ENCODE measurements around the gene FOXO3. TPM values are rescaled to one million over a fixed set of nuclear protein-coding genes. Genes with fewer than 3 reads are reported as not detected.

FOXO3 gene
- total RNA-seq, 1 experiment from 2014 or later, result 43.8 TPM

GRCh38 chr6:108644252-108644651 lies 83.5 kb downstream of the FOXO3 start:
- Histone ChIP-seq H3K9me3 (ENCODE audit: control insufficient read depth, insufficient read depth, low read depth, low read length) (no peaks in the 10 kb centered on the region), H3K27me3 (ENCODE audit: control insufficient read depth, insufficient read depth, low read length) (no peaks in the 10 kb centered on the region), H3K36me3 (ENCODE audit: control insufficient read depth, insufficient read depth, low read length) (no peaks in the 10 kb centered on the region), H3K4me1 (ENCODE audit: control insufficient read depth, insufficient read depth, low read length) (peaks cover 4% of the 10 kb centered on the region; the same call in 1 of the 2 replicates), H3K4me3 (ENCODE audit: low read depth in 2 of 2, low read length in 2 of 2) (no peak overlapping the region), H3K27ac (ENCODE audit: low read length) (no peak overlapping the region)
- in situ Hi-C loops (cut with HindIII; ENCODE audit: low pct_unique_long_range_greater_than_20kb, low sequenced_read_pairs) (no loop called here), intact Hi-C loops (cut with micrococcal nuclease; ENCODE audit: unreplicated experiment) (no loop called here)
- TF ChIP-seq TCF7L2 (IDR thresholded peaks at IDR 0.05; ENCODE audit: low read depth, low read length) (no peak), SIN3A (IDR thresholded peaks at IDR 0.05; ENCODE audit: borderline replicate concordance, insufficient read depth, low read depth, low read length) (no peak), POLR2AphosphoS5 (IDR thresholded peaks at IDR 0.05; ENCODE audit: low read depth, low read length) (no peak)
- TF ChIP-seq, protein P1, sequence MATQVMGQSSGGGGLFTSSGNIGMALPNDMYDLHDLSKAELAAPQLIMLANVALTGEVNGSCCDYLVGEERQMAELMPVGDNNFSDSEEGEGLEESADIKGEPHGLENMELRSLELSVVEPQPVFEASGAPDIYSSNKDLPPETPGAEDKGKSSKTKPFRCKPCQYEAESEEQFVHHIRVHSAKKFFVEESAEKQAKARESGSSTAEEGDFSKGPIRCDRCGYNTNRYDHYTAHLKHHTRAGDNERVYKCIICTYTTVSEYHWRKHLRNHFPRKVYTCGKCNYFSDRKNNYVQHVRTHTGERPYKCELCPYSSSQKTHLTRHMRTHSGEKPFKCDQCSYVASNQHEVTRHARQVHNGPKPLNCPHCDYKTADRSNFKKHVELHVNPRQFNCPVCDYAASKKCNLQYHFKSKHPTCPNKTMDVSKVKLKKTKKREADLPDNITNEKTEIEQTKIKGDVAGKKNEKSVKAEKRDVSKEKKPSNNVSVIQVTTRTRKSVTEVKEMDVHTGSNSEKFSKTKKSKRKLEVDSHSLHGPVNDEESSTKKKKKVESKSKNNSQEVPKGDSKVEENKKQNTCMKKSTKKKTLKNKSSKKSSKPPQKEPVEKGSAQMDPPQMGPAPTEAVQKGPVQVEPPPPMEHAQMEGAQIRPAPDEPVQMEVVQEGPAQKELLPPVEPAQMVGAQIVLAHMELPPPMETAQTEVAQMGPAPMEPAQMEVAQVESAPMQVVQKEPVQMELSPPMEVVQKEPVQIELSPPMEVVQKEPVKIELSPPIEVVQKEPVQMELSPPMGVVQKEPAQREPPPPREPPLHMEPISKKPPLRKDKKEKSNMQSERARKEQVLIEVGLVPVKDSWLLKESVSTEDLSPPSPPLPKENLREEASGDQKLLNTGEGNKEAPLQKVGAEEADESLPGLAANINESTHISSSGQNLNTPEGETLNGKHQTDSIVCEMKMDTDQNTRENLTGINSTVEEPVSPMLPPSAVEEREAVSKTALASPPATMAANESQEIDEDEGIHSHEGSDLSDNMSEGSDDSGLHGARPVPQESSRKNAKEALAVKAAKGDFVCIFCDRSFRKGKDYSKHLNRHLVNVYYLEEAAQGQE (IDR thresholded peaks at IDR 0.05; ENCODE audit: insufficient read depth in 1 of 2, low read depth in 2 of 2, low read length in 1 of 2), result no peak
- TF ChIP-seq, protein P2, sequence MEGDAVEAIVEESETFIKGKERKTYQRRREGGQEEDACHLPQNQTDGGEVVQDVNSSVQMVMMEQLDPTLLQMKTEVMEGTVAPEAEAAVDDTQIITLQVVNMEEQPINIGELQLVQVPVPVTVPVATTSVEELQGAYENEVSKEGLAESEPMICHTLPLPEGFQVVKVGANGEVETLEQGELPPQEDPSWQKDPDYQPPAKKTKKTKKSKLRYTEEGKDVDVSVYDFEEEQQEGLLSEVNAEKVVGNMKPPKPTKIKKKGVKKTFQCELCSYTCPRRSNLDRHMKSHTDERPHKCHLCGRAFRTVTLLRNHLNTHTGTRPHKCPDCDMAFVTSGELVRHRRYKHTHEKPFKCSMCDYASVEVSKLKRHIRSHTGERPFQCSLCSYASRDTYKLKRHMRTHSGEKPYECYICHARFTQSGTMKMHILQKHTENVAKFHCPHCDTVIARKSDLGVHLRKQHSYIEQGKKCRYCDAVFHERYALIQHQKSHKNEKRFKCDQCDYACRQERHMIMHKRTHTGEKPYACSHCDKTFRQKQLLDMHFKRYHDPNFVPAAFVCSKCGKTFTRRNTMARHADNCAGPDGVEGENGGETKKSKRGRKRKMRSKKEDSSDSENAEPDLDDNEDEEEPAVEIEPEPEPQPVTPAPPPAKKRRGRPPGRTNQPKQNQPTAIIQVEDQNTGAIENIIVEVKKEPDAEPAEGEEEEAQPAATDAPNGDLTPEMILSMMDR (IDR thresholded peaks at IDR 0.05), result no peak
- DNase-seq (ENCODE audit: low read depth, low spot score) (no peak), ATAC-seq (no peak)
- ChIA-PET POLR2A (no interaction called here), CTCF (no interaction called here)
- no TSS peak for BruUV-seq (replicated peaks)

DNA sequence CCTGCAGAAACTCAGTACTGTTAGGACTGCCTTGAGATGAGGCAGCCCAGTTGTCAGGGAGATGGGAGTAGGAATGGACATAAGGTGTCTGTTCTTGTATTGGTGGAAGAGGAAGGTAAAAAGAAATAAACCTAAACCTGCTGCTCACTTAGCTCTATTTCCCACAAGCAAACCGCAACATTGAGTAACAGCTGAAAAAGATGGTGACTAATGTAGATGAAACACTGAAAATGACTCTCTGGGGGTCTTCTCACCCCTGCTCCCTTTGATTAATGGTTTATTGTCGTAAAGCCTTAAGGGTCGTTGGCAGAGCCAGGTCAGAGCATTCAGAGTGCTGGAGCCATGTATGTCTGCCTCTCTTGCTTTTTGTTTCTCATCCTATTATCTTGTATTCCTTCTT lies 87.5 kb downstream of the FOXO3 start:
- ChIA-PET POLR2A (no interaction called here), CTCF (no interaction called here)
- in situ Hi-C loops (cut with HindIII; ENCODE audit: low pct_unique_long_range_greater_than_20kb, low sequenced_read_pairs), result no loop called here
- BruUV-seq (replicated peaks), result no TSS peak
- Histone ChIP-seq H3K9me3 (ENCODE audit: control insufficient read depth, insufficient read depth, low read depth, low read length) (no peaks in the 10 kb centered on the region), H3K36me3 (ENCODE audit: control insufficient read depth, insufficient read depth, low read length) (no peaks in the 10 kb centered on the region), H3K4me1 (ENCODE audit: control insufficient read depth, insufficient read depth, low read length) (no peaks in the 10 kb centered on the region), H3K27me3 (ENCODE audit: control insufficient read depth, insufficient read depth, low read length) (no peaks in the 10 kb centered on the region), H3K4me3 (ENCODE audit: low read depth in 2 of 2, low read length in 2 of 2) (no peak overlapping the region), H3K27ac (ENCODE audit: low read length) (no peak overlapping the region)
- intact Hi-C loops (cut with micrococcal nuclease; ENCODE audit: unreplicated experiment), result no loop called here
- TF ChIP-seq TCF7L2 (IDR thresholded peaks at IDR 0.05; ENCODE audit: low read depth, low read length) (no peak), SIN3A (IDR thresholded peaks at IDR 0.05; ENCODE audit: borderline replicate concordance, insufficient read depth, low read depth, low read length) (no peak), POLR2AphosphoS5 (IDR thresholded peaks at IDR 0.05; ENCODE audit: low read depth, low read length) (no peak)
- TF ChIP-seq, protein P1 (IDR thresholded peaks at IDR 0.05; ENCODE audit: insufficient read depth in 1 of 2, low read depth in 2 of 2, low read length in 1 of 2), result no peak
- TF ChIP-seq, protein P2 (IDR thresholded peaks at IDR 0.05), result no peak
- ATAC-seq (no peak), DNase-seq (ENCODE audit: low read depth, low spot score) (no peak)
